ENCODE results near the gene RXFP2. TPM values are rescaled to one million over a fixed set of nuclear protein-coding genes. Genes with fewer than 3 reads are reported as not detected.

RXFP2 gene
- total RNA-seq, 1 donor from 2014 or later: not detected

GRCh38 chr13:31846182-31846938 is 107.0 kb downstream of the RXFP2 start:
- no peak for TF ChIP-seq CTCF (IDR thresholded peaks at IDR 0.05)
- Mint-ChIP-seq H3K4me3 (ENCODE audit: unreplicated experiment) (peak overlapping the region; percentile 78), H3K4me1 (ENCODE audit: unreplicated experiment) (peaks cover 9% of the 10 kb centered on the region), H3K27me3 (ENCODE audit: unreplicated experiment) (peaks cover 55% of the 10 kb centered on the region), H3K9me3 (ENCODE audit: unreplicated experiment) (no peaks in the 10 kb centered on the region), H3K36me3 (ENCODE audit: unreplicated experiment) (no peaks in the 10 kb centered on the region), H3K27ac (ENCODE audit: unreplicated experiment) (peak overlapping the region; percentile 16)
- peak; percentile 94 for DNase-seq (ENCODE audit: extremely low spot score, unreplicated experiment)

GRCh38 chr13:31846961-31847752 is 107.8 kb downstream of the RXFP2 start:
- DNase-seq (ENCODE audit: extremely low spot score, unreplicated experiment): no peak
- peaks cover 58% of the 10 kb centered on the region for H3K27me3 Mint-ChIP-seq (ENCODE audit: unreplicated experiment)
- TF ChIP-seq CTCF (IDR thresholded peaks at IDR 0.05): no peak
- peak overlapping the region; percentile 59 for H3K4me3 Mint-ChIP-seq (ENCODE audit: unreplicated experiment)
- peaks cover 9% of the 10 kb centered on the region for H3K4me1 Mint-ChIP-seq (ENCODE audit: unreplicated experiment)
- no peaks in the 10 kb centered on the region for H3K9me3 Mint-ChIP-seq (ENCODE audit: unreplicated experiment)
- no peak overlapping the region for H3K27ac Mint-ChIP-seq (ENCODE audit: unreplicated experiment)
- no peaks in the 10 kb centered on the region for H3K36me3 Mint-ChIP-seq (ENCODE audit: unreplicated experiment)

GRCh38 chr13:31848621-31849020 is 109.3 kb downstream of the RXFP2 start:
- Mint-ChIP-seq H3K4me3 (ENCODE audit: unreplicated experiment) (no peak overlapping the region), H3K27me3 (ENCODE audit: unreplicated experiment) (peaks cover 58% of the 10 kb centered on the region), H3K27ac (ENCODE audit: unreplicated experiment) (no peak overlapping the region), H3K36me3 (ENCODE audit: unreplicated experiment) (no peaks in the 10 kb centered on the region), H3K4me1 (ENCODE audit: unreplicated experiment) (peaks cover 9% of the 10 kb centered on the region), H3K9me3 (ENCODE audit: unreplicated experiment) (no peaks in the 10 kb centered on the region)
- DNase-seq (ENCODE audit: extremely low spot score, unreplicated experiment): no peak
- no peak for TF ChIP-seq CTCF (IDR thresholded peaks at IDR 0.05)

- TF ChIP-seq CTCF (IDR thresholded peaks at IDR 0.05): no peak
- no peaks in the 10 kb centered on the region for H3K36me3 Mint-ChIP-seq (ENCODE audit: unreplicated experiment)
- peaks cover 54% of the 10 kb centered on the region for H3K27me3 Mint-ChIP-seq (ENCODE audit: unreplicated experiment)
- DNase-seq (ENCODE audit: extremely low spot score, unreplicated experiment): no peak
- H3K27ac Mint-ChIP-seq (ENCODE audit: unreplicated experiment): no peak overlapping the region
- peaks cover 9% of the 10 kb centered on the region for H3K4me1 Mint-ChIP-seq (ENCODE audit: unreplicated experiment)
- H3K4me3 Mint-ChIP-seq (ENCODE audit: unreplicated experiment): no peak overlapping the region
- H3K9me3 Mint-ChIP-seq (ENCODE audit: unreplicated experiment): no peaks in the 10 kb centered on the region
These were observed 109.9 kb downstream of the RXFP2 start for GRCh38 chr13:31849206-31849605.

GRCh38 chr13:31850041-31850555 is 110.8 kb downstream of the RXFP2 start:
- TF ChIP-seq CTCF (IDR thresholded peaks at IDR 0.05): no peak
- Mint-ChIP-seq H3K4me1 (ENCODE audit: unreplicated experiment) (peaks cover 9% of the 10 kb centered on the region), H3K36me3 (ENCODE audit: unreplicated experiment) (no peaks in the 10 kb centered on the region), H3K4me3 (ENCODE audit: unreplicated experiment) (no peak overlapping the region), H3K9me3 (ENCODE audit: unreplicated experiment) (no peaks in the 10 kb centered on the region), H3K27me3 (ENCODE audit: unreplicated experiment) (peaks cover 52% of the 10 kb centered on the region), H3K27ac (ENCODE audit: unreplicated experiment) (no peak overlapping the region)
- no peak for DNase-seq (ENCODE audit: extremely low spot score, unreplicated experiment)
